Measurements from ENCODE around the gene TRPM3. TPM values are rescaled to one million over a fixed set of nuclear protein-coding genes. Genes with fewer than 3 reads are reported as not detected.

Gene TRPM3
- total RNA-seq, 1 donor from 2014 or later: 0.25 TPM

DNA sequence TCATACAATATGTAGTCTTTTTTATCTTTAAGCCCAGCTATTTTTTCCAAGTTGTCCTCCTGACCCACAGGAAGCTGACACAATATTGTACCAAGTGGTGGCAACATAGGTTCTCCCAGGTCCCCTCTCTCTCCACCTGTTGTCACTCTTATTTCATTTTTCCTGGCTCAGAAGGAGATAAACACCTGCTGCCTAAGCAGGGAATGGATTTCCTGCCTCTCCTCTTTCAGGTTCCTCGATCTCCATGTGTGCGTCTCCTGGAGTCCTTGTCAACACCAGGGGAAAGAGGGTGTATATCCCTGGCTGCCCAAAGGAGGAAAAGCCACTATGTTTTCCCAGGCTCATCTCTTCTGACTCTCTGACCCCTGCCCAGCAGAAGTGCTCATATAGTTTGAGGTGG is 625.2 kb downstream of the TRPM3 start:
- H3K27me3 ChIP-seq: no peaks in the 10 kb centered on the region
- H3K4me3 ChIP-seq: no peak overlapping the region
- intact Hi-C loops (cut with DNase I): no loop called here
- peaks cover 7% of the 10 kb centered on the region for H3K4me1 ChIP-seq
- TF ChIP-seq POLR2AphosphoS5 (IDR thresholded peaks at IDR 0.05; ENCODE audit: insufficient read depth in 1 of 2, low read depth in 1 of 2) (no peak), POLR2A (IDR thresholded peaks at IDR 0.05) (no peak)
- TF ChIP-seq, protein P1, sequence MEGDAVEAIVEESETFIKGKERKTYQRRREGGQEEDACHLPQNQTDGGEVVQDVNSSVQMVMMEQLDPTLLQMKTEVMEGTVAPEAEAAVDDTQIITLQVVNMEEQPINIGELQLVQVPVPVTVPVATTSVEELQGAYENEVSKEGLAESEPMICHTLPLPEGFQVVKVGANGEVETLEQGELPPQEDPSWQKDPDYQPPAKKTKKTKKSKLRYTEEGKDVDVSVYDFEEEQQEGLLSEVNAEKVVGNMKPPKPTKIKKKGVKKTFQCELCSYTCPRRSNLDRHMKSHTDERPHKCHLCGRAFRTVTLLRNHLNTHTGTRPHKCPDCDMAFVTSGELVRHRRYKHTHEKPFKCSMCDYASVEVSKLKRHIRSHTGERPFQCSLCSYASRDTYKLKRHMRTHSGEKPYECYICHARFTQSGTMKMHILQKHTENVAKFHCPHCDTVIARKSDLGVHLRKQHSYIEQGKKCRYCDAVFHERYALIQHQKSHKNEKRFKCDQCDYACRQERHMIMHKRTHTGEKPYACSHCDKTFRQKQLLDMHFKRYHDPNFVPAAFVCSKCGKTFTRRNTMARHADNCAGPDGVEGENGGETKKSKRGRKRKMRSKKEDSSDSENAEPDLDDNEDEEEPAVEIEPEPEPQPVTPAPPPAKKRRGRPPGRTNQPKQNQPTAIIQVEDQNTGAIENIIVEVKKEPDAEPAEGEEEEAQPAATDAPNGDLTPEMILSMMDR (IDR thresholded peaks at IDR 0.05): no peak
- no peak for DNase-seq (ENCODE audit: extremely low spot score in 2 of 2)
- H3K9me3 ChIP-seq: no peaks in the 10 kb centered on the region
- H3K27ac ChIP-seq: no peak overlapping the region
- H3K36me3 ChIP-seq: no peaks in the 10 kb centered on the region

GRCh38 chr9:70495514-70495913 is 625.9 kb downstream of the TRPM3 start:
- TF ChIP-seq POLR2AphosphoS5 (IDR thresholded peaks at IDR 0.05; ENCODE audit: insufficient read depth in 1 of 2, low read depth in 1 of 2) (no peak), POLR2A (IDR thresholded peaks at IDR 0.05) (no peak)
- TF ChIP-seq, protein P1 (IDR thresholded peaks at IDR 0.05): no peak
- intact Hi-C loops (cut with DNase I): no loop called here
- DNase-seq (ENCODE audit: extremely low spot score in 2 of 2): no peak
- Histone ChIP-seq H3K4me1 (peaks cover 7% of the 10 kb centered on the region), H3K4me3 (no peak overlapping the region), H3K9me3 (no peaks in the 10 kb centered on the region), H3K36me3 (no peaks in the 10 kb centered on the region), H3K27me3 (no peaks in the 10 kb centered on the region), H3K27ac (no peak overlapping the region)

DNA sequence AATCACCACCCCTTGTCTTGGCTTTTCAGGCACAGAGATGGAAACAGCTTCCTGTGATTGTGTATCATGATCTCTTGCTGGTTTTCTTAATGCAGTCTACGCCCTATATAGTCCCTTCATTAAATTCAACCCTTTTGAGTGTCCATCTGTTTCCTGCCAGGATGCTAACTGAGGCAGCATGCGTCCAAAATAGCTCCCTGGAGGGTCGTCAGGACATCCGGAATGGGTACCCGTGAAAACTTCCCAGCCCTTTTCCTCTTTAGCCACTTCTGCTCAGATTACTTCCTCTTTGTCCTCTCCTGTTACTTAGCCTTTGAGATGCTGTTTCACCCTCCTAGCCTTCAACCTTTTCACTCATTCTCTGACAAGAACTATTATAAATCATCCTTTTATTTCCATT is 627.2 kb downstream of the TRPM3 start:
- intact Hi-C loops (cut with DNase I): no loop called here

GRCh38 chr9:70493029-70493428 is 628.4 kb downstream of the TRPM3 start:
- H3K27ac ChIP-seq: no peak overlapping the region
- TF ChIP-seq POLR2AphosphoS5 (IDR thresholded peaks at IDR 0.05; ENCODE audit: insufficient read depth in 1 of 2, low read depth in 1 of 2) (no peak), POLR2A (IDR thresholded peaks at IDR 0.05) (no peak)
- TF ChIP-seq, protein P1 (IDR thresholded peaks at IDR 0.05): no peak

More for the DNA sequence above, 627.2 kb downstream of the TRPM3 start:
- Histone ChIP-seq H3K27me3 (no peaks in the 10 kb centered on the region), H3K27ac (no peak overlapping the region), H3K4me3 (no peak overlapping the region), H3K36me3 (no peaks in the 10 kb centered on the region), H3K9me3 (no peaks in the 10 kb centered on the region), H3K4me1 (peaks cover 8% of the 10 kb centered on the region)
- TF ChIP-seq, protein P1 (IDR thresholded peaks at IDR 0.05): no peak
- TF ChIP-seq POLR2A (IDR thresholded peaks at IDR 0.05) (no peak), POLR2AphosphoS5 (IDR thresholded peaks at IDR 0.05; ENCODE audit: insufficient read depth in 1 of 2, low read depth in 1 of 2) (no peak)
- DNase-seq (ENCODE audit: extremely low spot score in 2 of 2): no peak

DNA sequence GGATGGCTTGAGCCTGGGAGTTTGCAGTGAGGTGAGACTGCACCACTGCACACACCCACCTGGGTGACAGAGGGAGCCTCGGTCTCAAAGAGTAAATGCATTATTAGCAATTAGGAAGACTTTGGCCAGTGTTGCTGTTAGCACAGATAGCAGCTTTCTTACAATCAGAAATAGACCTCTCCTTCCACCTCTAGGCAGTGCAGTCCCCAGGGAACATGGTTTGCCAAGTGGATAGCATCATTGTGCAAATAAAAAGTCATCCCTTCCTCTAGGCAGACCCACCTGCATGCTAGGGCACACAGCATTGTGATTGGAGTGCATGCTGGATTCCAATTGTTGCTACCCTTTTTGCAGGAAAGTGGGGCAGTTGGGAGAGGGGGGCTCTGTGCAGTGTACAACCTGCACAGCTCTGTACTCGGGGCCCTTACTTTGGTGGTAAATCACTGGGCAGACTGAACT is 629.1 kb downstream of the TRPM3 start:
- peaks cover 23% of the 10 kb centered on the region for H3K4me1 ChIP-seq

More at GRCh38 chr9:70493029-70493428, 628.4 kb downstream of the TRPM3 start:
- Histone ChIP-seq H3K4me1 (peaks cover 19% of the 10 kb centered on the region), H3K4me3 (no peak overlapping the region), H3K27me3 (no peaks in the 10 kb centered on the region), H3K36me3 (no peaks in the 10 kb centered on the region), H3K9me3 (no peaks in the 10 kb centered on the region)
- intact Hi-C loops (cut with DNase I): no loop called here
- no peak for DNase-seq (ENCODE audit: extremely low spot score in 2 of 2)

More for the DNA sequence above, 629.1 kb downstream of the TRPM3 start:
- no peak for DNase-seq (ENCODE audit: extremely low spot score in 2 of 2)
- Histone ChIP-seq H3K27ac (no peak overlapping the region), H3K4me3 (no peak overlapping the region), H3K27me3 (no peaks in the 10 kb centered on the region), H3K9me3 (no peaks in the 10 kb centered on the region), H3K36me3 (no peaks in the 10 kb centered on the region)
- intact Hi-C loops (cut with DNase I): no loop called here
- TF ChIP-seq, protein P1 (IDR thresholded peaks at IDR 0.05): no peak
- TF ChIP-seq POLR2A (IDR thresholded peaks at IDR 0.05) (no peak), POLR2AphosphoS5 (IDR thresholded peaks at IDR 0.05; ENCODE audit: insufficient read depth in 1 of 2, low read depth in 1 of 2) (no peak)

Data from vagina (tissue), 2 donors.